H9 (cell line): ENCODE measurements around the gene USP46. TPM values are rescaled to one million over a fixed set of nuclear protein-coding genes. Genes with fewer than 3 reads are reported as not detected.

Experiments used
- DNase-seq: peaks from one replicate; pipeline ENCODE4 v3.0.0-alpha.2; 2017
- H2AFZ ChIP-seq: one replicate; pipeline ENCODE4 v1.6.1; 2013; ENCODE audit warnings: mild to moderate bottlenecking, low read length, control low read depth, moderate library complexity
- H2AK5ac ChIP-seq: 2 replicates; pipeline ENCODE4 v1.6.1; 2013; ENCODE audit warnings: low read length, control low read depth, mixed read lengths; ENCODE audit not compliant: insufficient read length
- H2BK120ac ChIP-seq: one replicate; pipeline ENCODE4 v1.6.1; 2013; ENCODE audit warnings: low read depth, mild to moderate bottlenecking, low read length, control low read depth, inconsistent platforms; ENCODE audit not compliant: poor library complexity, severe bottlenecking
- H2BK12ac ChIP-seq: 2 replicates; pipeline ENCODE4 v1.6.1; 2013; ENCODE audit warnings: low read length, control low read depth, mixed read lengths, low read depth; ENCODE audit not compliant: insufficient read length
- H2BK15ac ChIP-seq: 2 replicates; pipeline ENCODE4 v1.6.1; 2013; ENCODE audit warnings: low read depth, low read length, control low read depth
- H2BK20ac ChIP-seq: one replicate; pipeline ENCODE4 v1.6.1; 2013; ENCODE audit warnings: low read depth, mild to moderate bottlenecking, low read length, control low read depth, inconsistent platforms; ENCODE audit not compliant: poor library complexity, severe bottlenecking
- H2BK5ac ChIP-seq: 2 replicates; pipeline ENCODE4 v1.6.1; 2013; ENCODE audit warnings: low read length, control low read depth, mixed read lengths; ENCODE audit not compliant: insufficient read length
- H3K14ac ChIP-seq: 2 replicates; pipeline ENCODE4 v1.6.1; 2013; ENCODE audit warnings: low read length, control low read depth; ENCODE audit not compliant: insufficient read depth
- H3K18ac ChIP-seq: 2 replicates; pipeline ENCODE4 v1.6.1; 2013; ENCODE audit warnings: low read depth, mild to moderate bottlenecking, mixed read lengths, low read length, control low read depth; ENCODE audit not compliant: insufficient read length
- H3K23ac ChIP-seq: 2 replicates; pipeline ENCODE4 v1.6.1; 2013; ENCODE audit warnings: low read length, control low read depth, mixed read lengths, low read depth; ENCODE audit not compliant: insufficient read length
- H3K23me2 ChIP-seq: 2 replicates; pipeline ENCODE4 v1.6.1; 2013; ENCODE audit warnings: low read depth, mild to moderate bottlenecking, mixed read lengths, low read length, control low read depth; ENCODE audit not compliant: insufficient read length, poor library complexity, severe bottlenecking
- H3K27ac ChIP-seq: 2 replicates; pipeline ENCODE4 v1.5.1; 2013; ENCODE audit warnings: low read length, control low read depth, mixed read lengths, low read depth; ENCODE audit not compliant: insufficient read length
- H3K27me3 ChIP-seq: 2 replicates; pipeline ENCODE4 v1.6.1; 2013; ENCODE audit warnings: low read length, control low read depth, inconsistent platforms; ENCODE audit not compliant: insufficient read depth
- H3K4ac ChIP-seq: 2 replicates; pipeline ENCODE4 v1.6.1; 2013; ENCODE audit warnings: low read depth, mild to moderate bottlenecking, control low read depth, inconsistent platforms, low read length, moderate library complexity
- H3K4me1 ChIP-seq: 2 replicates; pipeline ENCODE4 v1.6.1; 2013; ENCODE audit warnings: low read length, control low read depth, inconsistent platforms; ENCODE audit not compliant: insufficient read depth
- H3K4me2 ChIP-seq: 2 replicates; pipeline ENCODE4 v1.6.1; 2013; ENCODE audit warnings: low read length, control low read depth, mixed read lengths; ENCODE audit not compliant: insufficient read length, insufficient read depth
- H3K56ac ChIP-seq: 2 replicates; pipeline ENCODE4 v1.6.1; 2013; ENCODE audit warnings: low read depth, mild to moderate bottlenecking, mixed read lengths, low read length, control low read depth; ENCODE audit not compliant: insufficient read length
- H3K79me1 ChIP-seq: 2 replicates; pipeline ENCODE4 v1.6.1; 2013; ENCODE audit warnings: low read depth, mild to moderate bottlenecking, moderate library complexity, low read length, control low read depth, inconsistent platforms; ENCODE audit not compliant: insufficient read depth, poor library complexity, severe bottlenecking
- H3K79me2 ChIP-seq: 2 replicates; pipeline ENCODE4 v1.6.1; 2013; ENCODE audit warnings: low read length, control low read depth, inconsistent platforms; ENCODE audit not compliant: insufficient read depth
- H3K9ac ChIP-seq: 2 replicates; pipeline ENCODE4 v1.6.1; 2013; ENCODE audit warnings: low read length, control low read depth, mixed read lengths; ENCODE audit not compliant: insufficient read length; ENCODE audit errors: extremely low read depth
- H3K9me3 ChIP-seq: one replicate; pipeline ENCODE4 v1.6.1; 2013; ENCODE audit warnings: low read depth, low read length, inconsistent platforms; ENCODE audit not compliant: control insufficient read depth
- H3T11ph ChIP-seq: one replicate; pipeline ENCODE4 v1.6.1; 2013; ENCODE audit warnings: mild to moderate bottlenecking, low read length, control low read depth, inconsistent platforms
- H4K20me1 ChIP-seq: one replicate; pipeline ENCODE4 v1.6.1; 2013; ENCODE audit not compliant: control insufficient read depth, insufficient read length, insufficient read depth
- H4K5ac ChIP-seq: 2 replicates; pipeline ENCODE4 v1.6.1; 2013; ENCODE audit warnings: low read depth, mild to moderate bottlenecking, mixed read lengths, low read length, control low read depth; ENCODE audit not compliant: insufficient read length
- H4K8ac ChIP-seq: replicated peaks from 2 replicates; pipeline ENCODE4 v1.6.1; 2013; ENCODE audit warnings: low read length, control low read depth, mixed read lengths, low read depth; ENCODE audit not compliant: insufficient read length
- H4K91ac ChIP-seq: 2 replicates; pipeline ENCODE4 v1.6.1; 2013; ENCODE audit warnings: low read depth, mild to moderate bottlenecking, moderate library complexity, mixed read lengths, low read length, control low read depth; ENCODE audit not compliant: insufficient read length
- H3K27ac Mint-ChIP-seq, 3 experiments: 2 replicates in 2 of 3; 3 replicates in 1 of 3; pipeline ENCODE4 v1.8.0; 2020 to 2021; ENCODE audit warnings: mixed read lengths in 3 of 3, mild to moderate bottlenecking in 1 of 3, moderate library complexity in 1 of 3
- H3K27me3 Mint-ChIP-seq: 2 replicates; pipeline ENCODE4 v1.8.0; 2021; ENCODE audit warnings: low read depth, mild to moderate bottlenecking, moderate library complexity, mixed read lengths
- H3K36me3 Mint-ChIP-seq, 3 experiments: 2 replicates in 2 of 3; 3 replicates in 1 of 3; pipeline ENCODE4 v1.8.0; 2020 to 2021; ENCODE audit warnings: low read depth in 3 of 3, mixed read lengths in 3 of 3; ENCODE audit not compliant: insufficient read depth in 1 of 3
- H3K4me1 Mint-ChIP-seq, 2 experiments: 2 replicates each; pipeline ENCODE4 v1.8.0; 2020; ENCODE audit warnings: mixed read lengths in 2 of 2
- H3K4me3 Mint-ChIP-seq, 2 experiments: 2 replicates in 1 of 2; 3 replicates in 1 of 2; pipeline ENCODE4 v1.8.0; 2020 to 2021; ENCODE audit warnings: mild to moderate bottlenecking in 2 of 2, mixed read lengths in 2 of 2, moderate library complexity in 1 of 2
- H3K9me3 Mint-ChIP-seq, 2 experiments: 2 replicates in 1 of 2; 3 replicates in 1 of 2; pipeline ENCODE4 v1.8.0; 2020; ENCODE audit warnings: mild to moderate bottlenecking in 2 of 2, mixed read lengths in 2 of 2, moderate library complexity in 1 of 2
- CTCF ChIP-seq: fragments of 200-600 bp; sonication (generic); conservative IDR thresholded peaks from 3 replicates; pipeline ENCODE4 v1.8.0; 2021; ENCODE audit warnings: antibody characterized with exemption, mild to moderate bottlenecking
- WGBS: extraction: QIAGEN DNeasy Blood & Tissue Kit; methylation state at CpG from one replicate; pipeline ENCODE4 v1.1.7; 2013; ENCODE audit warnings: missing lambda C conversion rate, low lambda C conversion rate, mixed read lengths; ENCODE audit not compliant: insufficient read length; ENCODE audit errors: extremely low coverage; 5-methylcytosine and 5-hydroxymethylcytosine counted together
- total RNA-seq: library from RNA; stranded (reverse); gene quantifications from 2 replicates; pipeline ENCODE4 v1.2.1, GENCODE V29; 2021

USP46 gene
- total RNA-seq, 1 experiment from 2014 or later = 59.8 TPM

- Histone ChIP-seq H2BK5ac (no peak overlapping the region), H3K4ac (no peak overlapping the region), H3K79me1 (peaks cover 5% of the 10 kb centered on the region), H2BK20ac (no peak overlapping the region), H3K9ac (no peak overlapping the region), H4K8ac (no peak overlapping the region), H3K56ac (no peak overlapping the region), H2AFZ (no peak overlapping the region), H4K91ac (no peak overlapping the region), H2BK120ac (no peak overlapping the region), H3K4me2 (no peak overlapping the region), H2BK12ac (no peak overlapping the region), H3K79me2 (peaks cover 44% of the 10 kb centered on the region; the same call in 1 of the 2 replicates), H3K27ac (no peak overlapping the region), H3K18ac (no peak overlapping the region), H3K27me3 (no peaks in the 10 kb centered on the region), H3K23me2 (no peaks in the 10 kb centered on the region), H3T11ph (no peak overlapping the region), H2AK5ac (no peak overlapping the region), H3K9me3 (no peaks in the 10 kb centered on the region), H3K14ac (no peak overlapping the region), H4K5ac (no peak overlapping the region), H2BK15ac (no peak overlapping the region), H3K4me1 (peaks cover 9% of the 10 kb centered on the region; the same call in 1 of the 2 replicates), H3K23ac (no peak overlapping the region), H4K20me1 (no peaks in the 10 kb centered on the region)
- H3K4me3 Mint-ChIP-seq = no peak overlapping the region
- H3K27me3 Mint-ChIP-seq = no peaks in the 10 kb centered on the region
- no peak for DNase-seq
- no peak overlapping the region for H3K27ac Mint-ChIP-seq
- peaks cover 6 to 11% (median 8%) of the 10 kb centered on the region in 3 experiments for H3K36me3 Mint-ChIP-seq
- TF ChIP-seq CTCF = no peak
- H3K9me3 Mint-ChIP-seq = no peaks in the 10 kb centered on the region
- peaks cover 59 to 72% of the 10 kb centered on the region in 2 experiments for H3K4me1 Mint-ChIP-seq
- WGBS = no CpG with 5 or more reads among the region's 2 CpGs
Observed at GRCh38 chr4:52646741-52647140, 12.4 kb downstream of the USP46 start.
